Omental fat pad (tissue), 4 donors: ENCODE measurements around the gene HERPUD2. TPM values are rescaled to one million over a fixed set of nuclear protein-coding genes. Genes with fewer than 3 reads are reported as not detected.
"Not testable (repeated sequence)": the region's sequence is repeated elsewhere in the genome, so short reads cannot be mapped to it uniquely, and the experiment has no call there.

Experiments
- ATAC-seq: fragments of 150-250 bp; one replicate; pipeline ENCODE4 v1.9.1; 2016; ENCODE audit warnings: mild to moderate bottlenecking, moderate library complexity; ENCODE audit not compliant: low FRiP score
- DNase-seq: peaks from one replicate; pipeline ENCODE4 v3.0.0-alpha.2; 2019; ENCODE audit warnings: low spot score
- CTCF ChIP-seq, 3 donors: fragments of 450-650 bp; IDR thresholded peaks; one replicate each; pipeline ENCODE4 v1.5.1; 2016 to 2017; ENCODE audit warnings: antibody characterized with exemption in 3 of 3, mild to moderate bottlenecking in 3 of 3, moderate library complexity in 2 of 3
- total RNA-seq, 4 donors: library from RNA; depleted of rRNA; stranded (reverse); fragments of >200 nt; gene quantifications; one replicate each; pipeline ENCODE4 v1.1.0, GENCODE V29; 2016

The HERPUD2 gene
- total RNA-seq, 4 donors from 2014 or later, result 27.0 to 42.6 (median 35.8) TPM

DNA sequence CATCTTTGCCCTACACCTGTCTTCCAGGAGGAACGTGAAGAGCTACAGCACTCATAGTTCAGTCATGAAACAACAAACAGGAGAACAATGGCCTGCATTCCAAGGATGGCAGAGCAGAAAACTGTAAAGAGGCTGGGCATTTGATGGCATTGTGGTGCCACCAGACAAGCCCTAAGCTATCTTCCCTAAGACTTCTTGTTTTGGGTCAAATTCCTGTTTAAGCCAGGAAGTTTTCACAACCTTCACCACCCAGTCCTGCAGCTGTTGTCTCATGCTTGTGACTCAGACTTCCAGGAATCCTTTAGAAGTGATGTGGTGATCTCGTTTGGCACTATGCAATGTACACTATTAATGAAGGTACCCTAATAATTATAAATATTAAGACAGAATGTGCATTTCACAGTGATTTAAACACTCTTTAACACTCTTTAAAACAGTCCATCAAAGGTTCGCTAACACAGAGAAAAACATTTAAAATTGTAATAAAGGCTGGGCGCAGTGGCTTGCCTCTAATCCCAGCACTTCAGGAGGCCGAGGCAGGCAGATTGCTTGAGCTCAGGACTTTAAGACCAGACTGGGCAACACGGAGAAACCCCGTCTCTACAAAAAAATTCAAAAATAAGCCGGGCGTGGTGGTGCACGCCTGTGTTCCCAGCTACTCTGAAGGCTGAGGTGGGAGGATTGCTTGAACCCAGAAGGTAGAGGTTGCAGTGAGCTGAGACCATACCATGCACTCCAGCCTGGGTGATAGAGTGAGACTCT, 2.7 kb upstream of the HERPUD2 start:
- TF ChIP-seq CTCF (IDR thresholded peaks at IDR 0.05), result no peak
- ATAC-seq (no peak), DNase-seq (no peak)

DNA sequence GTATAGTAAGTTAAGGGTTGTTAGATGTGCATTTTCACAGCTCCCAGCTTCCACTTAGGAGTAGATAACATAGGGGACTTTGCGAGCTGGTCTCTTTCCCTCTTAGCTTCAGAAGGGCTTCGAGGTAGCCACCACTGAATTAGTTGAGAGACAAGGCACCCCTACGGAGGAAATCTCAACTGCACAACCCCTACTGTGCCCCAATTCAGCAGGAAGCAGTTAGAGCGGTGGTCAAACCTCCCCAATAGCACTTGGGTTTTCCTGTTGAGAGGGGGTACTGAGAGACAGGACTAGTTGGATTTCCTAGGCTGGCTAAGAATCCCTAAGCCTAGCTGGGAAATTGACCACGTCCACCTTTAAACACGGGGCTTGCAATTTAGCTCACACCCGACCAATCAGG, 1.1 kb upstream of the HERPUD2 start:
- TF ChIP-seq CTCF (IDR thresholded peaks at IDR 0.05), result no peak
- no peak for ATAC-seq
- DNase-seq, result no peak

GRCh38 chr7:35695473-35695850, 527 bp upstream of the HERPUD2 start:
- TF ChIP-seq CTCF (IDR thresholded peaks at IDR 0.05), result no peak
- DNase-seq, result no peak
- ATAC-seq, result no peak

DNA sequence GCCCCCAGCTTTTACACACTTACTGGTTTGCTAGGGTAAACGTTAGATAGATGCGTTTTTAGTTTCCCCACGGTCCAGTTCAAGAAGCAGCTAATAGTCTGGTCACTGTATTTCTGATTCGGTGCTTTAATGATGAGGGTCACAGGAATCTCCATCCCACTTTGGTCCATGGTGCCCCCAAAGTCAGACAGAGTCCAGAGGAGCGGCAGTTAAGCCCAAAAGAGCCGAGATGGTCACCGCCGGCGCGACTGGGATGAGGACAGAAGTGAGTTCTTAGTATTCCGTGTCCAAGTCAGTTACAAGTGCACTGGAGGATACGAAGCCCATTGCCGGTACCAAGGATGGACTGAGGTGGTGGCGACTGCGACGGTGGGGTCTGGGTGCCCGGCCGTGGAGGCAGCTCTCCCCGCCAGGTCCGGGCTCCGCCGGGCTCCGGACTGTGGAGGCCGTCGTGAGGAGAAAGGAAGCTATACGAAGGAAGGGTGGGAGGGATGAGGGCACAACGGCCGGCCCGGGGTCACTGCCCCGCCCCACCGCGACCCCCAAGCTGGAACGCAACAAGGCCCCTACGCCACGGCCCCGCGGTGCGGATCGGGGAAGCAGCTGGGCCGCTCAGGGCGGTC, 663 bp downstream of the HERPUD2 start:
- DNase-seq (no peak), ATAC-seq (peak; percentile 18)
- no peak for TF ChIP-seq CTCF (IDR thresholded peaks at IDR 0.05)

GRCh38 chr7:35691827-35692307, 3.1 kb downstream of the HERPUD2 start:
- ATAC-seq, result no peak
- DNase-seq, result no peak
- TF ChIP-seq CTCF (IDR thresholded peaks at IDR 0.05), result no peak

DNA sequence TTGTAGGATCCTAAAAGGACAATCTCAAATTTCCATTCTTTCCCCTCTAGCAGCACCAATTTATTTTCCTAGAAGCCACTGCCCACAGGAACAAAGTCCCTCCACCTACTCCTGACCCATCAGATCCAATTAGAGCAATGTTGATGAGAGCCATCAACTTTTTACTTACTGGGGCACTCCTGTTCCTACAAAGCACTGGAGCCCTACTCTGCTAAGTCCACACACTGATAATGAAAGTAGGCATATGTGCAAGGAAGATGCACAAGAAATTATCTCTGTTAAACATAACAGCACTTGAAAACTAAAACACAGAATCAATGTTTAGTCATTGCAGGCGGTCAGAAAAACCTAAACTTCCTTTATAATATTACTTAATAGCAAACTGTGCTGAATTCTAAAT, 3.6 kb downstream of the HERPUD2 start:
- ATAC-seq (no peak), DNase-seq (no peak)
- no peak for TF ChIP-seq CTCF (IDR thresholded peaks at IDR 0.05)

GRCh38 chr7:35690614-35691013, 4.3 kb downstream of the HERPUD2 start:
- ATAC-seq, DNase-seq: not testable (repeated sequence)
